ENCODE measurements around the gene CEP41.

Gene CEP41

GRCh38 chr7:130440527-130441365, at the start of gene CEP41:
Gene CEP41 (minus strand): TSS chr7:130441016. CDS start chr7:130440966, 50 bp downstream.
- DNase-seq (ENCODE audit: low read depth in 3 of 3): peak; percentile 79 to 89 (median 81)

DNA sequence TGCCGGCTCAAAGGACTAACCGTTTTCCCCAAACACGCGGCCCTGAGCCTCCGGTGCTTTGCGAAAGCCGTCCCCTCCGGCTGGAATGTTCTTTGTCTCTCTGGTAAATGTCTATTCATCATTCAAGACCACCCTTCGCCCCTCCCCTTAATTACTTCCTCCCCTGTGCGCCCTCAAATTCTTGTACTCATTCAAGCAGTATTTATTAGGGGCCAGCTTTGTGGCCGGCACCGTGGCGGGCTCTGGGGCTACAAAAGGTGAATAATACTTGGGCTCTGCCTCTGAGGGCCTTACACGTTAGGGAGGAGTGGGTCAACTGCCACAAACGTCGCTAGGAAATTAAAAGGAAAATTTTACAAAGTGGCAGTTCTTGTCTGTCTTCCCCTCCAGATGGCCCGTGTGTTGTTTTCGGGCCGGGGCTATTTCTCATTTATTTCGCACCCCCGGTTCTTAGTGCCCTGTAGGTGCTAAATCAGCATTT, 49.5 kb upstream of the CEP41 start:
- DNase-seq (ENCODE audit: low read depth in 3 of 3): no peak

DNA sequence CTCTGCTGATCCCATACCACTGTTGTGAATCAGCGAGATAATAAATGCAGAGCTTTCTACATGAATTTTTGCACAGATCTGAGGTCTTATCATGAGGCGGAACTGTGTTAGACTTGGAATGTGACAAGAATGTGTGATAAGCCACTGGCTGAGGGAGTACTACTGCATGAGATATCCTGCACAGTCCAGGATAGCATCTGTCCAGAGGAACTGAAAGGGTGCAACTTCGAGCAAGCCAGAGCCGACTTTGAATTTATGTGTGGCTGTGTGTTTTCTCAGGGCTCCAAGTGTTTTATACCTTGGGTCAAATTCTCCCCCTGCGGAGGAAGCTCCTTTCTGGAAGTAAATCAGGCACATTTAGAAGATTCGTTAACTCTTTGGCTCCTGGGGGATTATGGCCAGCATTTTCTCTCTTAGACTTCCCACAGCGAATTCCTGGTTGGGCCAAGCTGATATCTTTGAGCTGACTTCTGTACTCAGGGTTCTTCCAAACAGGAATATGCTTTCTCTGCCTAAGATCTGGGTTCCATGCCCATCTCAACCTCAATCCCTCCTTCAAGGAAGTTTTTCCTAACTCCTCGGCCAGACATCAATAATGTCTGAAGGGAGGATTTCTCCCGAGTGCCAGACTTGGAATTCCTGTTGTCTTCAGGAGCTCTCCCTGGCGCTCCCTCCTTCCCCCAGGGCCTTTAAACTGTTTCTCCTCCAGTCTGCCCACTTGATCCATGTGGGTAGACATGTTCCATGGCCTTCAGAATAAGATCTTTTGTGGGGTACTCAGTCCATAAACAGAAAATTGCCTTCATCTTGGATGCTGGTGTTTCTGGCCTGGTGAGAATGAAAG, 48.5 kb upstream of the CEP41 start:
- no peak for DNase-seq (ENCODE audit: low read depth in 3 of 3)

GRCh38 chr7:130488392-130489139, 47.8 kb upstream of the CEP41 start:
- no peak for DNase-seq (ENCODE audit: low read depth in 3 of 3)

DNA sequence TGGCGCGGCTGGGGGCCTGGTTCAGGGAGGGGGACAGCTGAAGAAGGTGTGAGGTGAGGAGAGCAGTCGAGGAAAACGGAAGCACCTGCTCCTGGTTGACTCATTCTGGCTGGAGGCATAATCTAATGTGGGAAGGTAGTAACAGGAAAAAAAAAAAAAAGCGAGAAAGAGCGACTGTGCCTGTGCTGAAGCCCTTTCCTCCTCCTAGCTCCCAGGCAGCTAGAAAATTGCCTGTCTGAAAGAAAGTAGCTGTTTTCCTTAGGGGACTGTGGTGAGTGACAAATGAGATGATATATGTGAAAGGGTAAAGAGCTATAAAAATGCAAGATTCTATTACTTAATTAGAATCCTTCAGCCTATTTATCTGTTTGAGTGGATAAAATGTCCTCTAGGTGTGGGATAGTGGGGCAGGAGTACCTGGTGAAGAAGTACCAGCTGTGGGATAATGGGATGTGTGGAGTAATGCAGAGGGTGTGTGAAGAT, 46.2 kb upstream of the CEP41 start:
- no peak for DNase-seq (ENCODE audit: low read depth in 3 of 3)

DNA sequence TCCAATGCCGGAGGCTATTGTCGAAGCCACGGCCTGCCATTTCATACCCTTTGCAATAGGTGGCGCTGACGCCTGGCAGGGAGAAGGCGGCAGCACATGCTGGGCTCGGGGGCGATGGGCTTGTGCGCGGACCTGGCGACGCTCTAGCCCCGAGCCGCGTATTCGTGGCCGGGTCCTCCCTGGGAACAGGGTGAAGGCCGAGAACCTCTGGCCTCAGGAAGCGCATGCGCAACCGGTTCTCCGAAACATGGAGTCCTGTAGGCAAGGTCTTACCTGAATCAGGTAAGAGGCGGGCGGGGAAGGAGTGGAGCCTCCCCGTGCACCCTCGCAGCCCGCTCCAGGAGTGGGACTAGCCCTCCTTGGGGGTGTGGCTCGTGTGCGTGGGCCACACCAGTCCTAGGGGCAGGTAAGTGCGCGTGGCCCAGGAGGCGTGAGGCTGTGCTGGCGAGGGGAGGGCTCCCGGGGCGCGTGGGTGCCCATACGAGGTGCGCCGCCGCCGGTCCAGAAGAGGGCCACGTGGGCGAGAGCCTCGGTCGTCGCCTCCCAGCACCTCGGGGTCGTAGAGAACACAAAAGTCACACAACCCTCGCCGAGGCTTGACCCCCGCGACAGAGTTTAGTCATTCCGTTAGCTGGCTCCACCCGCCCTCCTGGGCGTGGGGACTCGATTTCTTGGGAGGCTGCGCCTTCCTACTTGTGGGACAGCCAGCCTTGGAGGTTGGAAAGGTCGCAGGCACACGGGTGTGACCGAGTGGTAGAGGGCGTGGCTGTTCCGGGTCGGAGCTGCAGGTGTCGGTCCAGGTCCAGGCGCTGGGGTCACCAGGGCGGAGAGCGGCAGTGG, 45.5 kb upstream of the CEP41 start:
- DNase-seq (ENCODE audit: low read depth in 3 of 3): peak; percentile 17 to 41 (median 38)

DNA sequence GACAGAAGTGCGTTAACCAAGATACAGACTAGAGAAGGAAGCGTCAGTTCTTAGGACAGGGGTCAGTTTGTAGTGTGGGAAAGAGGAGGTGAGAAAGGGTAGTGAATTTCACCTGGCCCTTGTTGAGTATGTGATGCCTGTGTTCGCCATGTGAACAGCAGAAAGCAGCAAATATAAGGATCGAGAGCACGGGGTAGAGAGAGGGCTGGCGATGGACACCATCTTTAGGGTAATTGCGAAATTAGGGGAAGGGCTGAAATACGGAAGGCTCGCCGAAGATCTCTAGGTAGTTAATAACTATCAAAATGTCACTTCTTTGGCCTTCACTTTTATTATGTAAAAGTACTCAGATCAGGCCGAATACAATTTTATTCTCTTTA, 44.9 kb upstream of the CEP41 start:
- no peak for DNase-seq (ENCODE audit: low read depth in 3 of 3)

DNA sequence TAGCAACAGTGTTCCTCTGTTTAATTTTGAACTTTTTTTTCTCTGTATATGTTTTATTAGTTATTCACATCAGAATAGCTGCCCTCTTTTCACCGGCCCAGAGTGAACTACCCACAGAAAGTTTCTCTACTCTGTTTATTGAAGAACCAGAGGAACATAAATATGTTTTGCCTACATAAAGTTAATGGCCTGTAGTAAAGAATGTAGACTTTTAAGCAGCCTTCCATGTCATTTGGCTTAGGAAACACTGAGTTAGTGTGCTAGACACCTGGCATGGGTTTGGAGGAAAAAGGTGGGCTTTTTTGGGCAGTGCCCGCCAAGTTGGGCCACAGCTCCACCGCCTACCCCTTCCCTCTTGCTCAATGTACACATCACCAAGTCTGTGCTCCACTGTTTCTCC, 42.2 kb upstream of the CEP41 start:
- no peak for DNase-seq (ENCODE audit: low read depth in 3 of 3)

DNA sequence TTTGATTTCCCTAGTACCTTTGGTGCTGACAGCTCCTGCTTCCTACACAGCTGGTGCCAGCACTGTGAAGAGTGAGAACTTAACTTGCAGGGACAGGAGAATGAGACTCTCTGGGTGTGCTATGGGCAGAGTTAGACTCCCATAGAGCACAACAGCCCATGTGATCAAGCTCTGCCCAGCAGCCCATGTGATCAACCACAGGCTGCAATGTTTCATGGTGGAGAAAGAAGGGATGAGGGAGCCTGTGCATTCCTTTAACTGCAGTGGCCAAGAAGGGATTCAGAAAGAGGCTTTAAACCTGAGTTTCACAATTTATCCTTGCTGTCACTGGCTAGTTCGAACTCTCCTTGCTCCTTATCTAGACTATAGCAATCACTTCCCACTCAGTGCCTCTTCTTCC, 41.1 kb upstream of the CEP41 start:
- DNase-seq (ENCODE audit: low read depth in 3 of 3): no peak

DNA sequence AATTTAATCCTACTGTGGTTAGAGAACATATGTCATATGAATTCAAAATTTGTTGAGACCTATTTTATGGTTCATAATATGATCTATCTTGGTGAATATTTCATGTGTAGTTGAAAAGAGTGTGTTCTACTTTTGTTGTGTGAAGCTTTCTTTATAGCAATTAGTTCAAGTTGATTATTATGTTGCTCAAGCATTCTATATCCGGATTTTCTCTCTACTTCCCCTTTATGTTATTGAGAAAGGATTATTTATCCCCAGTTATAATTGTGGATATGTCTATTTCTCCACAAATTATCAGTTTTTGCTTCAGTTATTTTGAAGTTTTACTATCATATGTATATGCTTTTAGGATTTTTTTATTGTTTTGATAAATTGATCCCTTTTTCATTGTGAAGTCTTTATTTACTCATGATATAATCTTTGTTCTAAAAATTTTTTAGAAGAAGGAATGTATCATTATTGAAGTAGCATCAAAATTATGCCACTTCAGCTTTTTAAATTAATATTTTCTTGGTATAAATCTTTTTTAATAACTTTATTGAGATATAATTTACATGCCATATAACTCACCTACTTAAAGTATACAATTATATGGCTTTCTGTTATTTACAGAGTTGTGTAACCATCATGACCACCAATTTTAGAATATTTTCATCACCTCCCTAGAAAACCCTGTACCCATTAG, 39.0 kb upstream of the CEP41 start:
- no peak for DNase-seq (ENCODE audit: low read depth in 3 of 3)

DNA sequence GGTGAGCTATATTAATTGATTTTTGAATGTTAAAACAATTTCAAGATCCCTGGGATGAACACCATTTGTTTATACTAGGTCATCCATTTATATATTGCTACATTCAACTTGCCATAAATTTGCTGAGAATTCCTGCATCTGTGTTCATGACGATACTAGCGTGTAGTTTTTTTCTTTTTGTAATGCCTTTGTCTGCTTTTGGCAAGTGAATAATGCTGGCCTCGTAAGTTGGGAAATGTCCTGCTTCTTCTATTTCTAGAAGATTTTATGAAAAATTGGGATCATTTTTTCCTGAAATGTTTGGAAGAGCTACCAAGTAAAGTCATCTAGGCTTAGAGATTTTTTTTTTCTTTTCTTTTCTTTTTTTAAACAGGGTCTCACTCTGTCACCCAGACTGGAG, 38.2 kb upstream of the CEP41 start:
- no peak for DNase-seq (ENCODE audit: low read depth in 3 of 3)

- DNase-seq (ENCODE audit: low read depth in 3 of 3): no peak
Measured at GRCh38 chr7:130476297-130477150, 35.7 kb upstream of the CEP41 start.

DNA sequence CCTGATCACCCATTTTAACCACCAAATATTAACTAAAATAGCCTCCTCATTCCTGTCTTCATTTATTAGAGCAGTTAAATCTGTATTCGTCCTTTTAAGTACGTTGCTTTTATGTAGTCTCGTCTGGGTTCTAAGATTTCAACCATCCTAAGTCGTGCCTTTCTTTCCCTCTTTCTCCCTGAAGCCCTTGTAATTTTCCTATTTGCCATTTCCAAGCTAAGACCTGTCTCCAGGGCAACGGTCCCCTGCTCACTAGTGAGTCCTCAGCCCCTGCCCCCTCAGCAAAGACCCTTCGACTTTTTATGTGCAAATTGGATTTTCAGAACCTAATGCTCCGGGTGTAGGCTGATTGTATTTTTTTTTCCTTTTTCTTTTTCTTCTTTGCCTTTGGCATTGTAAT, 35.0 kb upstream of the CEP41 start:
- no peak for DNase-seq (ENCODE audit: low read depth in 3 of 3)

DNA sequence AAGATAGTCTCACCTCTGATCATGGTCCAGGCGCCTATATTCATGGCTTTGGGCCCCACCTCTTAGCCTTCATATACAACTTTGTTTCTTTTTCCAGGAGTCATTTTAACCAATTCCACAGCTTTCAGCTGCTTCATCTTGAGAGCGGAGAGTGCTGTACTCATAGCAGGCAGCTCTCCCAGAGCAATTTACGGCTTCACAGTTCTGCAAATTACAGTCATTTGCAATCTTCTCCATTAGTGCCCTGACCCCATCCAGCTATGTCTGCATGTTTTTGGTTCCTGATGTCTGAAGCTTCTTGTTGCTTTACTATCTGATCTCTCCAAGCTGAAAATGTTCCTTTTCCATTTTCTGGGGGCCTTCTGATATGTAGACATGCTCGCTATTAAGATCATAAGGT, 33.1 kb upstream of the CEP41 start:
- DNase-seq (ENCODE audit: low read depth in 3 of 3): no peak

DNA sequence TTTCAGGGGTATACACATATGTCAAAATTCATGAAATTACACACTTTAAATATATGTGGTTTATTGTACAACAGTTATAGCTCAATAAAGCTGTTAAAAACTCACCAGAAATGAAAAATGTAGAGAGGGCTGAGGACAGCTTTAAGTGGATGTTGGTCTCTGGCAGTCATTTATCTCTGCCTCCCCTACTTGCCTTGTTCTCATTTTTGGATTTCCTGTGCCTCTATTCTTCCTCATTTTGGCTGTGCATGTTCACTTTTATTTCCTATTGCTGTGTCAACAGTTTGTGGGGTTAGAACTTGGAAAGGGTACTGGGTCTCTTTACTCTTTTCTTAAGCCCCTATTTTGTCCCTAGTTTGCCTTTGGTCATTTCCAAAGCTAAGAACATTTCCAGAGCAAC, 32.5 kb upstream of the CEP41 start:
- DNase-seq (ENCODE audit: low read depth in 3 of 3): no peak

DNA sequence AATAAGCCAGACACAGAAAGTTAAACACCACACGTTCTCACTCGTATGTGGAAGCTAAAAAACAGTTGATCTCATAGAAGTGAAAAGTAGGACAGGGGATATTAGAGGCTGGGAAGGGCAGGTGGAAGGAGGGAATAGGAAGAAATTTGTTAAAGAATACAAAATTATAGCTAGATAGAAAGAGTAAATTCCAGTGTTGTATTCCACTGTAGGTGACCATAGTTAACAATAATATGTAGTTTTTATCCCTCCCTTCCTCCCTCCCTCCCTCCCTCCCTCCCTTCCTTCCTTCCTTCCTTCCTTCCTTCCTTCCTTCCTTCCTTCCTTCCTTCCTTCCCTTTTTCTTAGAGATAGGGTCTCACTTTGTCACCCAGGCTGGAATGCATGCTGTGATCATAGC, 31.2 kb upstream of the CEP41 start:
- no peak for DNase-seq (ENCODE audit: low read depth in 3 of 3)

DNA sequence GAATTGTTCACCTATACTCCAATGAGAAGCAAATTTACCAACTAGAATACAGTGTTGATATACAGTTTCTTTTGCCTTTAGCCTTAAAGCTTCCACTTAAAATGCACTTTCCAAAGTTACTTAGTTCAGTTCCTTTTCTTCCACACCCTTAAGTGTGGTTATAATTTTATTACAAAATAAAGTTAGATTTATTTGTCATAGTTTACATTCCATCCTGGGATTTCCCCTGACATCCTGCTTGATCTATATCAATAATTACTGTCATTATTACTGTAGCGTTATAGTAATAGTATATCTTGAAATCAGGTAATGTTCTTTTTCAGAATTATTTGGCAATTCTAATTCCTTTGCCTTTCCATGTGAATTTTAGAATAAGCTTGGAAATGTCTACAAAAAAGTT, 27.8 kb upstream of the CEP41 start:
- no peak for DNase-seq (ENCODE audit: low read depth in 3 of 3)

DNA sequence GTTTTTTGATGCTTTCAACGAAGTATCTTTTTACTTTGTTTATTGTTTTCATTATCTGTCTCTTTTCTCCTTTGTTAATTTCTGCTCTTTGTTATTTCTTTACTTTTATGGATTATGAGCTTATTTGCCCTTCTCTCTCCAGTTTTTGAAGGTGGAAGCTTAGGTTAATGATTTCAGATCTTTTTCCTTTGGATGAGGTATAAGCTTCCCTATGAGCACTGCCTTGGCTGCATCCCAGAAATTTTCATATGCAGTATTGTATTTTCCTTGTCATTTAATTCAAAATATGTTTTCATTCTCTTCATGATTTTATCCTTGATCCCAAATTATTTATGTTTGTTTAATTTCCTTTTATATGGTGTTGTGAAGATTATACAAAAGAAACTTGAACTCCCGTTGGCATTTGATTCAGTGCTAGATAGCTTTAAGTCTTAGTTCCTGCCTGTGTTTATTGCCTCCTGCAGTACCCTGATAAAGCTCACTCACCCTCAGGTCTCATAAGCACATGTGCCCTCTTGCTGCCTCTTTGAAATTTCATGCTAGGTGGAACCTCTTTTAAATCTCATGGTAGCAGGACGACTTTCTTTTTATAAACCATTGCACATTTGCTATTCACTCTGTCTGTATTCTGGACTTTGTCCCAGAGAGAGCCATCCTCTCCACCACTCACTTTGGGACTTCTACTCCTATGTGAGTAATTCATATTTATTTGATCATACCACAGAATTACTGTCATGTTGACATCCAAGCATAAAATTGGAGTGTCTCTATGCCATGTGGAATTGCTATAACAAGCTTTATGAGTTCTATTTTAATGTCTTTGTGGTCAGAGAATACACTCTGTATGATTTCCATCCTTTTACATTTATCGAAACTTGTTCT, 23.0 kb upstream of the CEP41 start:
- DNase-seq (ENCODE audit: low read depth in 3 of 3): no peak

DNA sequence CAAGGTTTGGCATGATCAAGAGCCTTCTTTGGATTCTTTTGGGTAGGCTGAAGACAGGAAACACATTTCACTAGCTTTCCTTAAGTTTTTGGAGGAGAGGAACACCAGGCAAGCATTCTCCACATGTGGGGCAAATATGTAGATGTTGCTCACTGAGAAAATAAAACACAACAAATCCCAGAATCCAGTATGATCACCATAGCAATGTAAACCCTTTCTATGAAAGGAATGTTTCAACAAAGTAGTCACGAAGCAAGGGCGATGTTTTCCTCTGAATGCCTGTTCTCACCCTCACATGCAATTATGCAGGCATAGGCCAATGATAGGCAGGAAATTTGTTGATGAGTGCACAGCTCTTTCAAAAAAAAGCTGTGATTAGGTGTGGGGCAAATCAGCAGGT, 20.5 kb upstream of the CEP41 start:
- DNase-seq (ENCODE audit: low read depth in 3 of 3): no peak
